ENCODE measurements around the gene CRYBG1. TPM values are rescaled to one million over a fixed set of nuclear protein-coding genes. Genes with fewer than 3 reads are reported as not detected.

CRYBG1 gene
- total RNA-seq, 1 donor from 2014 or later: 0.07 TPM

DNA sequence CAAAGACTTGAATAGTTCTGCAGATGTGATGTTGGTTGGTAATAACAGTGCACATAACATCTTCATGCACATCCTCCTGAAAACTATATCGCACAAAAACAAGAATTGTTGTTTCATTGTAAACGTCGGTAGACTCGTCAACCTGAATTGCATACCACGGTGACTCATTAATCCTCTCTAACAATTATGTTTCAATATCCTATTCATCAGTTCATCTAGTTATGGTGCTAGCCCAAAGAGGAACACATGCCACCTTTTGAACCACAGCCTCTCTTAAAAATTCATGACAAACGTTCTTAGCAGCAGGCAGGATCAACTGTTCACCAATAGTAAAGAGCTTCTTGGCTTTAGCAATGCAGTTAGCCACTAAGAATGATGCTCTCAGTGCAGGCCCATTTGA lies 25.0 kb downstream of the CRYBG1 start:
- no peaks in the 10 kb centered on the region for H3K4me1 Mint-ChIP-seq
- peaks cover 5% of the 10 kb centered on the region for H3K9me3 Mint-ChIP-seq
- H3K27me3 Mint-ChIP-seq (ENCODE audit: low read depth): peaks cover 2% of the 10 kb centered on the region
- H3K36me3 Mint-ChIP-seq (ENCODE audit: low read depth): no peaks in the 10 kb centered on the region
- DNase-seq (ENCODE audit: low read depth, low spot score): no peak
- H3K4me3 Mint-ChIP-seq: no peak overlapping the region
- TF ChIP-seq, protein P1, sequence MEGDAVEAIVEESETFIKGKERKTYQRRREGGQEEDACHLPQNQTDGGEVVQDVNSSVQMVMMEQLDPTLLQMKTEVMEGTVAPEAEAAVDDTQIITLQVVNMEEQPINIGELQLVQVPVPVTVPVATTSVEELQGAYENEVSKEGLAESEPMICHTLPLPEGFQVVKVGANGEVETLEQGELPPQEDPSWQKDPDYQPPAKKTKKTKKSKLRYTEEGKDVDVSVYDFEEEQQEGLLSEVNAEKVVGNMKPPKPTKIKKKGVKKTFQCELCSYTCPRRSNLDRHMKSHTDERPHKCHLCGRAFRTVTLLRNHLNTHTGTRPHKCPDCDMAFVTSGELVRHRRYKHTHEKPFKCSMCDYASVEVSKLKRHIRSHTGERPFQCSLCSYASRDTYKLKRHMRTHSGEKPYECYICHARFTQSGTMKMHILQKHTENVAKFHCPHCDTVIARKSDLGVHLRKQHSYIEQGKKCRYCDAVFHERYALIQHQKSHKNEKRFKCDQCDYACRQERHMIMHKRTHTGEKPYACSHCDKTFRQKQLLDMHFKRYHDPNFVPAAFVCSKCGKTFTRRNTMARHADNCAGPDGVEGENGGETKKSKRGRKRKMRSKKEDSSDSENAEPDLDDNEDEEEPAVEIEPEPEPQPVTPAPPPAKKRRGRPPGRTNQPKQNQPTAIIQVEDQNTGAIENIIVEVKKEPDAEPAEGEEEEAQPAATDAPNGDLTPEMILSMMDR (conservative IDR thresholded peaks at IDR 0.05): no peak
- H3K27ac Mint-ChIP-seq (ENCODE audit: unreplicated experiment): no peak overlapping the region

- Mint-ChIP-seq H3K27me3 (ENCODE audit: low read depth) (peaks cover 2% of the 10 kb centered on the region), H3K4me1 (no peaks in the 10 kb centered on the region), H3K27ac (ENCODE audit: unreplicated experiment) (no peak overlapping the region), H3K9me3 (peaks cover 5% of the 10 kb centered on the region), H3K36me3 (ENCODE audit: low read depth) (no peaks in the 10 kb centered on the region), H3K4me3 (no peak overlapping the region)
- no peak for DNase-seq (ENCODE audit: low read depth, low spot score)
- TF ChIP-seq, protein P1 (conservative IDR thresholded peaks at IDR 0.05): no peak
Observed at GRCh38 chr6:106387875-106388274, 27.4 kb downstream of the CRYBG1 start.

DNA sequence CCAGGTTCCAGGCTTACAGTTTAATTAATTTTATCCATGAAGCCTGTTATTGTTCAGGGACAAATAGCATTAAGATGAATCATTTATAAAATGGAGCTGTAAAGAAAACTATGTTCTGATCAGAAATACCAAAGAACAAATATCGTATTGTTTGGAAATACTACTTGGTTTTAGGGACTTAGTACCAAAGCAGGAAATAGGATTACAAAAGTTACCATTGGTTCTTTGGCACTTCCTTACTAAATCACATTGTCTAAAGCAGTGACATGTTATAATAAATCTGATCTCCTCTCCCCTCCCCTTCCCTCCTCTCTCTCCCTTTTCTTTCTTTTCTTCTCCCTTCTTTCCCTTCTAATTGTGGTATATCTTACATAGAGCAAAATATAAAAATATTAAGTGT lies 29.6 kb downstream of the CRYBG1 start:
- H3K27ac Mint-ChIP-seq (ENCODE audit: unreplicated experiment): no peak overlapping the region
- no peaks in the 10 kb centered on the region for H3K27me3 Mint-ChIP-seq (ENCODE audit: low read depth)
- peaks cover 5% of the 10 kb centered on the region for H3K9me3 Mint-ChIP-seq
- no peak for DNase-seq (ENCODE audit: low read depth, low spot score)
- no peak overlapping the region for H3K4me3 Mint-ChIP-seq
- TF ChIP-seq, protein P1 (conservative IDR thresholded peaks at IDR 0.05): no peak
- no peaks in the 10 kb centered on the region for H3K36me3 Mint-ChIP-seq (ENCODE audit: low read depth)
- no peaks in the 10 kb centered on the region for H3K4me1 Mint-ChIP-seq

DNA sequence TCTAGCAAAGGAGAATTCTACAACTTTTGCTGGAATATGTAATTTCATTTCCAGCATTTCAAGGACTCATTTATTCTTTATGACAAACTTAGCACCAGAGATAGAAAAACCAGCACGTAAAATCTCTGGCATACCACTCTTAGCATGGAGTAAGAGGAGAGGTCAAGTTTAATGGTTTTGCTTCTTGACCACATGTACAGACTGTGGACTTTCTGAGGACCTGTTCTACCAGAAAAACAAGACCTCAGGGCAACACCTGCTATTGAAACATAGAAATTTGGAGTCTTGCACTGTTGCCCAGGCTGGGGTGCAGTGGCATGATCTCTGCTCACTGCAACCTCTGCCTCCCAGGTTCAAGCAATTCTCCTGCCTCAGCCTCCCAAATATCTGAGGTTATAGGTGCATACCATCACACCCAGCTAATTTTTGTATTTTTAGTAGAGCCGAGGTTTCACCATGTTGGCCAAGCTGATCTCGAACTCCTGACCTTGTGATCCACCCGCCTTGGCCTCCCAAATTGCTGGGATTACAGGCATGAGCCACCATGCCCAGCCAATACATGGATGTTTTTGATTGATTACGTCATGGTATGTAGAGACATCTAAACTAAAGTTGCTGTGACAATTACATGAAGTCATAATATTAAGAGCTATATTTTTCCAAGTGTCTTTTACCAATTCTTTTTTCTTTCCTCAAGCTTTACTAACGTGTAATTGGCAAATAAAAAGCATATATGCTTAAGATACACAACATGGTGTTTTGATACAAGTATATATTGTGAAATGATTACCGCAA lies 36.1 kb downstream of the CRYBG1 start:
- no peaks in the 10 kb centered on the region for H3K36me3 Mint-ChIP-seq (ENCODE audit: low read depth)
- no peak for DNase-seq (ENCODE audit: low read depth, low spot score)
- H3K27me3 Mint-ChIP-seq (ENCODE audit: low read depth): no peaks in the 10 kb centered on the region
- H3K4me3 Mint-ChIP-seq: no peak overlapping the region
- H3K27ac Mint-ChIP-seq (ENCODE audit: unreplicated experiment): no peak overlapping the region
- H3K4me1 Mint-ChIP-seq: peaks cover 10% of the 10 kb centered on the region
- TF ChIP-seq, protein P1 (conservative IDR thresholded peaks at IDR 0.05): no peak
- H3K9me3 Mint-ChIP-seq: no peaks in the 10 kb centered on the region

DNA sequence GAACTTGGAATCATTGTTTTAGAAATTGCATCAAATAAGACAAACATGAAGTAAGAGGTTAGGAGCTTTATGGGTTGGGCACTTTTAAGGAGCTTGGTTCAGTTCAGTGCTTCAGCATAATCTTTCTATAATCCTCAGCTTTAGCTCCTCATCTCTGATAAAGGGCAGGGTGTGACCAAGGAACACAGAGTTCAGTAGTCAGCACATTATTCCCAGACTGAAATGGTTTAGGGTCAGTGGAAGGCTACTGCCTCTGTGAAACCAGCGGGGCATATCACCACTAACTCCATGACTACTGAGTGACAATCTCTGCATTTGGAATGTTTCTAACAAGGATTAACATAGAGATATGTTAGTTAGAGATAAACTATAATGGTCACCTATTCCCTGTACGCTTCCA lies 36.9 kb downstream of the CRYBG1 start:
- H3K4me3 Mint-ChIP-seq: no peak overlapping the region

More for the DNA sequence above, 36.9 kb downstream of the CRYBG1 start:
- H3K27me3 Mint-ChIP-seq (ENCODE audit: low read depth): no peaks in the 10 kb centered on the region
- DNase-seq (ENCODE audit: low read depth, low spot score): no peak
- H3K27ac Mint-ChIP-seq (ENCODE audit: unreplicated experiment): no peak overlapping the region
- peaks cover 10% of the 10 kb centered on the region for H3K4me1 Mint-ChIP-seq
- TF ChIP-seq, protein P1 (conservative IDR thresholded peaks at IDR 0.05): no peak
- no peaks in the 10 kb centered on the region for H3K36me3 Mint-ChIP-seq (ENCODE audit: low read depth)
- no peaks in the 10 kb centered on the region for H3K9me3 Mint-ChIP-seq

All from neural crest cell (in vitro differentiated cells).